Retinal pigment epithelial cell (primary cell): ENCODE measurements around the gene TRIM9.

Experiments used
- DNase-seq: peaks from one replicate; pipeline ENCODE4 v3.0.0-alpha.2; 2010; ENCODE audit warnings: low read depth
- H3K4me3 ChIP-seq: 2 replicates; pipeline ENCODE4 v1.5.1; 2011; ENCODE audit warnings: mild to moderate bottlenecking, low read length, control low read depth, moderate library complexity
- TF ChIP-seq, protein P1 (sequence below): conservative IDR thresholded peaks from 2 replicates; pipeline ENCODE4 v1.5.1; 2011; ENCODE audit warnings: low read depth, low read length, control low read depth, inconsistent platforms

The TRIM9 gene

DNA sequence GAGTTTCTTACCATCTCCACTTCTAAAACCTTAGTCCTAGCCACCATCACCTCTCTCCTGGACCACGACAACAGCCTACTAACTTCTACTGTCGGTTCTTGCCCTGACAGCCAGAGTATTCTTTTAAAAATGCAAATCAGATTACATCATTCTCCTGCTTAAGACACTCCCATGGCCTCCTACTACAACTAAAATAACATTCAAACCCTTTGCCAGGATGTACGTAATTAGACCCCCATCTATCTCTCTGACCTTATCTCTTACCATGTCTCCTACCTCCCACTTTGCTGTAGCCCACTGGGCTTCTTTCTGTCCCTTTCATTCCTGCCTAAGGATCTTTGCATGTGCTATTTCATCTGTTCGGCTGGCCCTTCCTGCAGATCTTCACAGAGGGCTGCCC is 27.6 kb downstream of the TRIM9 start:
- DNase-seq, result no peak
- H3K4me3 ChIP-seq, result no peak overlapping the region
- TF ChIP-seq, protein P1, sequence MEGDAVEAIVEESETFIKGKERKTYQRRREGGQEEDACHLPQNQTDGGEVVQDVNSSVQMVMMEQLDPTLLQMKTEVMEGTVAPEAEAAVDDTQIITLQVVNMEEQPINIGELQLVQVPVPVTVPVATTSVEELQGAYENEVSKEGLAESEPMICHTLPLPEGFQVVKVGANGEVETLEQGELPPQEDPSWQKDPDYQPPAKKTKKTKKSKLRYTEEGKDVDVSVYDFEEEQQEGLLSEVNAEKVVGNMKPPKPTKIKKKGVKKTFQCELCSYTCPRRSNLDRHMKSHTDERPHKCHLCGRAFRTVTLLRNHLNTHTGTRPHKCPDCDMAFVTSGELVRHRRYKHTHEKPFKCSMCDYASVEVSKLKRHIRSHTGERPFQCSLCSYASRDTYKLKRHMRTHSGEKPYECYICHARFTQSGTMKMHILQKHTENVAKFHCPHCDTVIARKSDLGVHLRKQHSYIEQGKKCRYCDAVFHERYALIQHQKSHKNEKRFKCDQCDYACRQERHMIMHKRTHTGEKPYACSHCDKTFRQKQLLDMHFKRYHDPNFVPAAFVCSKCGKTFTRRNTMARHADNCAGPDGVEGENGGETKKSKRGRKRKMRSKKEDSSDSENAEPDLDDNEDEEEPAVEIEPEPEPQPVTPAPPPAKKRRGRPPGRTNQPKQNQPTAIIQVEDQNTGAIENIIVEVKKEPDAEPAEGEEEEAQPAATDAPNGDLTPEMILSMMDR, result no peak

DNA sequence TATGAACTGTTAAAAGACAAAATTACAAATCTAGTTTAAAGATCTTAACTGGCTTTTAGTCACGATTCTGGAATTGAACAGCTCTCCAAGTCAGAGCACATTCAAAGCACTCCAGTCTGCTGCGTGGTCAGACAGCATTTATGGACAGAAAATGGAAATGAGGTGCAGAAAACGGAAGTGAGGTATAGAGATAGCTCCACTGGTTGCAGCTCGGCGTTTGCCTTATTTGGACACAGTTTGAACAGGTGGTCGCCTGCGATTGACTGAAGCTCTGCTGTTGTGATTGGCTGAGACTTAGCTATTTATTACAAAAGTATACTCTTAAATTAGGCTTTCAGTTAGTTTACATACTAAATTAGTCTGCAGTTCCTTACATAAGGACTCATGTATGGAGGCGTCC is 28.3 kb downstream of the TRIM9 start:
- TF ChIP-seq, protein P1, result no peak
- H3K4me3 ChIP-seq, result no peak overlapping the region
- no peak for DNase-seq

DNA sequence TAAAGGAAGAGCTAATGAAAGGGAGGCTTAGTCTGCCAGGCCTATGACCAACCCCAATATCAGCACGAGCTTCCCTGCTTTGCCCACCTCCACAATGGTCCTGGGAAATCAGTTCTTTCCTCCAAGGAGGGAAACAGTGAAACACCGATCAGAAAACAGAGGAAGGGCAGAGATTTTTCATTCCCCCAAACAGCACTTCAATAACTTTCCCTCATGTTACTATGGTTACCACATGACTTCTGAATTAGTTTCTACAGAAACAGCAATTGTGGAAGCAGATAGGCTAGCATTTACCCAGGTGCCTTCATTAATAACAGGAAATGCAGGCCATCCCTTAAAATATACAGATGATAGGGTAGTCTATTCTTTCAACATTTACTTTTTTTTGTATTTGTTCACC is 35.9 kb downstream of the TRIM9 start:
- no peak for DNase-seq
- no peak overlapping the region for H3K4me3 ChIP-seq
- TF ChIP-seq, protein P1, result no peak

DNA sequence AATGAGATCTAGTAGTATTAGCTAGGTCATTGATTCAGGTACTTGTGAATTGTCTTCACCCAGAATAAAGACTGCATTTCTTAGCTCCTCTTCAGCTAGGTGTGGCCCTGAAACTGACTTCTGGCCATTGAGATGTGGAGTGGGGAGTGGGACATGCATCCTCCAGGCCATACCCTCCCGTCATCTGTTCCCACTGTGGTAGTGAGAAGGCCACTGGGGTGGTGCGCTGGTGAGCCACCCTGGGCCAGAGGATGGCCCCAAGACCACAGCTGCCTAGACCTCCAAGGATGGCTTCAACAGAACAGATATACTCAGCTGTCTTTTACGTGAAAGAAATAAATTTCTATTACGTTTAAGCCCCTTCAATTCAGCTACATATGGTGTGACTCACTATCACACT is 36.5 kb downstream of the TRIM9 start:
- no peak for DNase-seq
- TF ChIP-seq, protein P1, result no peak
- no peak overlapping the region for H3K4me3 ChIP-seq

DNA sequence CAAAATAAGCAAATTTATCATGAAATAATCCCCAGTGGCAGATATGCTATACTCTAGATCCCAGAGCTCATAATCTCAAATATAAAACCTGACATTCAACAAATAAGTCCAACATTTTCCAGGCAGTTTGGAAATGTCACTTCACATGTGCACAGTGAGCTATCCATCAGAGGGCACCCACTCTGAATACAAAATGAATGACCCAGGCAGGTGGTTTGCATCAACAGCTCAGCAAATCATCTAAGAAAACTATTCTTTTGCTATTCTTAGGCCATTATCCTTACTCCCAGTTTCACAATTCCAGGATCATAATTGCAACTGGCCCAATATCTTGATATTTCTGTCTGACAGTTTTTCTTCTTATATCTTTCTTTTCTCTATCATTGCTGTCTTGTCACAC is 38.5 kb downstream of the TRIM9 start:
- no peak overlapping the region for H3K4me3 ChIP-seq
- DNase-seq, result no peak
- TF ChIP-seq, protein P1, result no peak

DNA sequence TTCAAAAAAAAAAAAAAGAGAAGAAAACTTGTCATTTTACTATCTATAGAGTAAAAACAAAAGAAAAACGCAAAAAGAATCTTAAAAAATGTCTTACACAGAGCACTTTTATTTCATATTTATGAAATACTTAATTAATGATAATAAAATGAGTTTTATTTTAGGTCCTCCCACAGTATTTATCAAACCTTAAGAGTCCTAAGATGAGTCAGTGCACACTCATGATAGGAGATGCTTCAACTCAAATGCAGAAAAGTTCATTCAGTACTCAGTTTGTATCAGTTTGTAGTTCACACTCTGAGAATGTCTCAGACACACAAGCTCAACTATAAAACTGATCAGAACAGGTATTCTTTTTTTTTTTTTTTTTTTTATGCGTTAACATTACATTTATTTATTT is 41.7 kb downstream of the TRIM9 start:
- TF ChIP-seq, protein P1, result no peak
- no peak overlapping the region for H3K4me3 ChIP-seq
- DNase-seq, result no peak

DNA sequence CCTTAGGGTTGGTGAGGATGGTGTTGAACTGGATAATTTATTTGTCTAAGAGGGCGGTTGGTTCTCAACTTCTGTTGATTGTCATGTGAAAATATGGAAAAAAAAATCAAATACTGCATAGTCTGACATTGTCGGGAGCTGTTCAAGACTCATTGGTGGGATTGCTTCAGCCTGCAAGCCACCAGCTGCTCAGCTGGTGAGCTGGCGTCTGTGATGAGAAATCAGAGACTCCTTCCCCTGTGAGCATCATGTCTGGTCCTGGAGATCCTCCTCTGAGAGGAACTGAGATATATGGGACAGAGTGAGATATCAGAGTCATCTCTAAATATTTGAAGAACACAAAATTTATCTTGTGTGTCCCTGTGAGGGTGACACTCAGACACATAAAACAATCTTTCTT is 49.9 kb downstream of the TRIM9 start:
- no peak overlapping the region for H3K4me3 ChIP-seq
- TF ChIP-seq, protein P1, result no peak
- DNase-seq, result no peak
